Esophagus muscularis mucosa (tissue), 4 donors: ENCODE measurements around the gene DEFB132. TPM values are rescaled to one million over a fixed set of nuclear protein-coding genes. Genes with fewer than 3 reads are reported as not detected.
"Not testable (repeated sequence)": the region's sequence is repeated elsewhere in the genome, so short reads cannot be mapped to it uniquely, and the experiment has no call there.

Experiments used
- DNase-seq: peaks from one replicate; pipeline ENCODE4 v3.0.0-alpha.2; 2017; ENCODE audit errors: extremely low spot score
- H3K27ac ChIP-seq, 4 donors: fragments of 200-600 bp; sonication (generic); replicated peaks in 1 of 4; 1 replicate in 3 of 4; 2 replicates in 1 of 4; pipeline ENCODE4 v1.5.1; 2016 to 2019; ENCODE audit warnings: mild to moderate bottlenecking in 1 of 4
- H3K27me3 ChIP-seq, 4 donors: fragments of 200-600 bp; sonication (generic); one replicate each; pipeline versions ENCODE4 v1.5.1 to v1.6.0; 2016 to 2019
- H3K36me3 ChIP-seq, 4 donors: fragments of 200-600 bp; sonication (generic); one replicate each; pipeline ENCODE4 v1.5.1; 2016 to 2019
- H3K4me1 ChIP-seq, 4 donors: fragments of 200-600 bp; sonication (generic); one replicate each; pipeline ENCODE4 v1.5.1; 2016 to 2019
- H3K4me3 ChIP-seq, 4 donors: fragments of 200-600 bp; sonication (generic); 1 replicate in 2 of 4; 2 replicates in 2 of 4; pipeline ENCODE4 v1.5.1; 2016 to 2019; ENCODE audit warnings: mild to moderate bottlenecking in 4 of 4, moderate library complexity in 1 of 4
- H3K9me3 ChIP-seq, 4 donors: fragments of 200-600 bp; sonication (generic); 1 replicate in 3 of 4; 2 replicates in 1 of 4; pipeline ENCODE4 v1.5.1; 2016 to 2019
- EP300 ChIP-seq: sonication (generic); formaldehyde crosslinking; IDR thresholded peaks from one replicate; pipeline ENCODE4 v1.6.1; 2017; ENCODE audit warnings: antibody characterized with exemption
- POLR2A ChIP-seq: fragments of 450-650 bp; IDR thresholded peaks from one replicate; pipeline ENCODE4 v1.6.1; 2017; ENCODE audit warnings: antibody characterized with exemption, moderate library complexity, mild to moderate bottlenecking, low read depth
- POLR2AphosphoS5 ChIP-seq, 2 donors: sonication (generic); formaldehyde crosslinking; IDR thresholded peaks; one replicate each; pipeline ENCODE4 v1.6.1; 2017; ENCODE audit warnings: antibody characterized with exemption in 2 of 2
- WGBS: methylation state at CpG from one replicate; pipeline ENCODE4 v1.1.5; 2018; 5-methylcytosine and 5-hydroxymethylcytosine counted together
- intact Hi-C: fragments of 100-400 bp; cut with DNase I; formaldehyde crosslinking; loops from one replicate; pipeline ENCODE4 v1.15.1; 2023
- total RNA-seq, 4 donors: library from RNA; depleted of rRNA; stranded (reverse); fragments of >200 nt; gene quantifications; one replicate each; pipeline versions ENCODE4 v1.1.0 to v1.2.1, GENCODE V29; 2016
- TF ChIP-seq, protein P1 (sequence below), 3 experiments: fragments of 200-600 bp in 2 of 3; fragments of 450-650 bp in 1 of 3; sonication (generic) in 2 of 3; IDR thresholded peaks; one replicate each; pipeline ENCODE4 v1.5.1; 2017 to 2019; ENCODE audit warnings: antibody characterized with exemption in 3 of 3, mild to moderate bottlenecking in 2 of 3, moderate library complexity in 1 of 3

The DEFB132 gene
- total RNA-seq, 4 donors from 2014 or later = not detected

DNA sequence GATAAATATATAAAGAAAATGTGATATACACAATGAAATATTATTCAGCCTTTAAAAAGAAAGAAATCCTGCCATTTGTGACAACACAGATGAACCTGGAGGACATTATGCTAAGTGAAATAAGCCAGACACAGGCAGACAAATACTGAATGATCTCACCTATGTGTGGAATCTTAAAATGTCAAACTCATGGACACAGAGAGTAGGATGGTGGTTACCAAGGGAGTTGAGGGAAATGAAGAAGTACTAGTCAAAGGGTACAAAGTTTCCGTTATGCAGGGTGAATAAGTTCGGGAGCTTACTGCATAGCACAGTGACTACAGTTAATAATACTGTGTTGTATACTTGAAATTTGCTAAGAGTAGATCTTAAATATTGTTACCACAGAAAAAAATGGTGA, 14.6 kb upstream of the DEFB132 start:
- no peaks in the 10 kb centered on the region for H3K36me3 ChIP-seq
- peaks cover 0 to 16% (median 3%) of the 10 kb centered on the region in 4 donors for H3K27me3 ChIP-seq
- H3K4me1 ChIP-seq = no peaks in the 10 kb centered on the region
- intact Hi-C loops = no loop called here
- H3K4me3 ChIP-seq = no peak overlapping the region
- no peak for DNase-seq
- TF ChIP-seq POLR2AphosphoS5 (IDR thresholded peaks at IDR 0.05) (no peak), POLR2A (no peak), EP300 (no peak)
- TF ChIP-seq, protein P1, sequence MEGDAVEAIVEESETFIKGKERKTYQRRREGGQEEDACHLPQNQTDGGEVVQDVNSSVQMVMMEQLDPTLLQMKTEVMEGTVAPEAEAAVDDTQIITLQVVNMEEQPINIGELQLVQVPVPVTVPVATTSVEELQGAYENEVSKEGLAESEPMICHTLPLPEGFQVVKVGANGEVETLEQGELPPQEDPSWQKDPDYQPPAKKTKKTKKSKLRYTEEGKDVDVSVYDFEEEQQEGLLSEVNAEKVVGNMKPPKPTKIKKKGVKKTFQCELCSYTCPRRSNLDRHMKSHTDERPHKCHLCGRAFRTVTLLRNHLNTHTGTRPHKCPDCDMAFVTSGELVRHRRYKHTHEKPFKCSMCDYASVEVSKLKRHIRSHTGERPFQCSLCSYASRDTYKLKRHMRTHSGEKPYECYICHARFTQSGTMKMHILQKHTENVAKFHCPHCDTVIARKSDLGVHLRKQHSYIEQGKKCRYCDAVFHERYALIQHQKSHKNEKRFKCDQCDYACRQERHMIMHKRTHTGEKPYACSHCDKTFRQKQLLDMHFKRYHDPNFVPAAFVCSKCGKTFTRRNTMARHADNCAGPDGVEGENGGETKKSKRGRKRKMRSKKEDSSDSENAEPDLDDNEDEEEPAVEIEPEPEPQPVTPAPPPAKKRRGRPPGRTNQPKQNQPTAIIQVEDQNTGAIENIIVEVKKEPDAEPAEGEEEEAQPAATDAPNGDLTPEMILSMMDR (IDR thresholded peaks at IDR 0.05) = no peak
- WGBS = 78% methylated on average over 2 of the region's 2 CpGs
- peaks cover 0 to 7% (median 2%) of the 10 kb centered on the region in 4 donors for H3K9me3 ChIP-seq
- no peak overlapping the region for H3K27ac ChIP-seq

DNA sequence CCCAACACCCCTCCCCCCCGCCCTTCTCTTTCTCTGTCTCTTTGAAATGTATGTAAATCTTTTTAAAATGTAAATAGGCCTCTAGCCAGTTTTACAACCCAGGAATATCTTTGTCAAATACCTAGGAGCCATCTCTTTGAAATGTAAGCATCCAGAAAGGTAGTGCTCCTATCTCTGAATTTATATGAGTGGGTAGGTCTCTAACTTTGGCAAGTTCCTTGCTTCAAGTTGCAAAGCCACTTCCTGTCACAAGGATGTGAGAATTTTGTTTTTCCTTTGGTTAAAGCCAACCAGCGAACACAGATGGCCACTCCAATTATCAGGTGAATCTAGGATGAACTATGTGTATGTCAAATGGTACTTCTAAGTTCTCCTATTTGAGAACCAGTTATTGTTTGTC, 6.2 kb upstream of the DEFB132 start:
- Histone ChIP-seq H3K36me3 (no peaks in the 10 kb centered on the region), H3K9me3 (peaks cover 0 to 7% (median 2%) of the 10 kb centered on the region in 4 donors), H3K27ac (no peak overlapping the region), H3K27me3 (peaks cover 0 to 46% (median 2%) of the 10 kb centered on the region in 4 donors), H3K4me3 (no peak overlapping the region), H3K4me1 (no peaks in the 10 kb centered on the region)
- DNase-seq = no peak
- TF ChIP-seq EP300 (no peak), POLR2A (no peak), POLR2AphosphoS5 (IDR thresholded peaks at IDR 0.05) (no peak)
- TF ChIP-seq, protein P1 (IDR thresholded peaks at IDR 0.05) = no peak
- 39% methylated on average over 2 of the region's 2 CpGs for WGBS
- intact Hi-C loops = no loop called here

DNA sequence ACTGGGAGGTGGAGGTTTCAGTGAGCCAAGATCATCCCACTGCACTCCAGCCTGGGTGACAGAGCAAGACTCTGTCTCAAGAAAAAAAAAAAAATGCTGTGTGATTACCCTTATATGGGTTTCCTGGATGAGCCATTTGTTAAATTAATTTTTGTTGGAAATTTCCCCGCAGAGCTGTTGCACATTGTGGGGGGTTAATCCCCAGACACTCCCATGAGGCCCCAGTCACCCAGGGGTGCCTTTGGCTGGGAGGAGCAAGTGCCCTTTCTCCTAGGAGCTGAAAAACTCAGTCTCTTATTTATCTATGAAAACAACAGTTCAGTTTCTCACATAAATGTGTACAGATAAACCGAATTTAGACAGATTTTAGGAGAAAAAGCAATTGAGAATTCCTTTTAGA, 4.7 kb upstream of the DEFB132 start:
- Histone ChIP-seq H3K4me3 (no peak overlapping the region), H3K4me1 (no peaks in the 10 kb centered on the region)
- TF ChIP-seq EP300 = no peak
- TF ChIP-seq, protein P1 (IDR thresholded peaks at IDR 0.05) = no peak
- TF ChIP-seq POLR2A = no peak
- no peak for TF ChIP-seq POLR2AphosphoS5 (IDR thresholded peaks at IDR 0.05)

DNA sequence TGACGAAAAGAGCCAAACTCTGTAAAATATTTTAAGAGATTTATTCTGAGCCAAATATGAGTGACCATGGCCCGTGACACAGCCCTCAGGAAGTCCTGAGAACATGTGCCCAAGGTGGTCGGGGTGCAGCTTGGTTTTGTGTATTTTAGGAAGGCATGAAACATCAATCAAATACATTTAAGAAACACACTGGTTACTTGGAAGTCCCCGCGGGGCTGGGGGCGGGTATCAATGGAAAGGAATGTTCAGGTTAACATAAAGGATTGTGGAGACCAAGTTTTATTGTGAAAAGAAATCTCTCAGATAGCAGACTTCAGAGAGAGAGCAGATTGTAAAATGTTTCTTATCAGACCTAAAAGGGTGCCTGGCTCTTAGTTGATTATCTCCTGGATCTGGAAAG, 4.1 kb upstream of the DEFB132 start:
- H3K4me1 ChIP-seq, H3K27ac ChIP-seq, DNase-seq, intact Hi-C loops, H3K4me3 ChIP-seq, H3K36me3 ChIP-seq, H3K9me3 ChIP-seq: not testable (repeated sequence)
- peaks cover 0 to 42% (median 2%) of the 10 kb centered on the region in 4 donors for H3K27me3 ChIP-seq
- 51% methylated on average over 6 of the region's 6 CpGs for WGBS

More for the DNA sequence above, 4.7 kb upstream of the DEFB132 start:
- no peaks in the 10 kb centered on the region for H3K36me3 ChIP-seq
- intact Hi-C loops = no loop called here
- DNase-seq = no peak
- no peaks in the 10 kb centered on the region for H3K9me3 ChIP-seq
- WGBS = 70% methylated on average over 2 of the region's 2 CpGs
- H3K27ac ChIP-seq = no peak overlapping the region
- H3K27me3 ChIP-seq = peaks cover 0 to 46% (median 2%) of the 10 kb centered on the region in 4 donors

DNA sequence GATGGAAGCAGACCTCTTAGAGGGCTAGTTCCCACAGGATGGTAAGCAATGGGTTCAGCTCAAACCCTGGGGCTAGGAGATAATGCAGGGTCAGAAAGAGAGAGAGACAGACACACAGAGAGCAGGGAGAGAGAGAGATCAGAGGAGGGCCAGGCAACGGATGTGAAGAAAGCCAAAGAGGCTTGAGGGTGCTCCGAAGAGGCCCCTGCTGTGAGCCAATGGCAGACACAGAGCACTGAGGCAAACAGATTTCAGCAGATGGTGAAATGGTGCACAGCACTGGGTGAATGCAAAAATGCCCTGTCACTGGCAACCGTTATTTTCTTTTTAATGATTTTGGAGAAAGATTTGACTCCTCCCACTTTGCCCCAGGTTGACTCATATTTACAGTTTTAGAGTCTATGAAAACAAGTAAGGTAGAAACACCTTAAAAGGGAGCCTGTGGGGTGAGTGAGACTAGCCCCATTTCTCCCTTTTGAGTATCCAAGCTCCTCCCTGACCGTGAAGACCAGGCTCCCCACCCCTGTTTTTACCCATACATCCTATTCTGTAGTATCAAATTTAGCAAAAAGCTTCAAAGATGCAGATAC, 840 bp downstream of the DEFB132 start:
- intact Hi-C loops = no loop called here
- no peak for TF ChIP-seq POLR2AphosphoS5 (IDR thresholded peaks at IDR 0.05)
- TF ChIP-seq, protein P1 (IDR thresholded peaks at IDR 0.05) = no peak
- TF ChIP-seq POLR2A = no peak
- no peak for TF ChIP-seq EP300
- Histone ChIP-seq H3K27me3 (peaks cover 0 to 20% (median 0%) of the 10 kb centered on the region in 4 donors), H3K4me3 (no peak overlapping the region), H3K27ac (no peak overlapping the region), H3K36me3 (no peaks in the 10 kb centered on the region), H3K4me1 (no peaks in the 10 kb centered on the region), H3K9me3 (no peaks in the 10 kb centered on the region)
- WGBS = 46% methylated on average over 4 of the region's 4 CpGs
- no peak for DNase-seq
